Fibroblast of lung (primary cell): Measurements from ENCODE around the gene F13B. TPM values are rescaled to one million over a fixed set of nuclear protein-coding genes. Genes with fewer than 3 reads are reported as not detected.
A peak's percentile ranks its signal among the peaks of the same experiment; 100 is the strongest.
"Not testable (repeated sequence)": the region's sequence is repeated elsewhere in the genome, so short reads cannot be mapped to it uniquely, and the experiment has no call there.

Source experiments
- DNase-seq, 2 donors: peaks; one replicate each; pipeline versions ENCODE4 v3.0.0 to v3.0.0-alpha.2; 2010; ENCODE audit warnings: low read depth in 2 of 2
- H2AFZ ChIP-seq: 2 replicates; pipeline ENCODE4 v1.5.1; 2012; ENCODE audit warnings: low read length, control low read depth, inconsistent platforms
- H3K27ac ChIP-seq: 2 replicates; pipeline ENCODE4 v1.5.1; 2011; ENCODE audit warnings: low read length, control low read depth; ENCODE audit not compliant: insufficient read depth
- H3K27me3 ChIP-seq: 2 replicates; pipeline ENCODE4 v1.5.1; 2011; ENCODE audit warnings: mild to moderate bottlenecking, low read length; ENCODE audit not compliant: control insufficient read depth, insufficient read depth
- H3K36me3 ChIP-seq: 2 replicates; pipeline ENCODE4 v1.5.1; 2011; ENCODE audit warnings: low read length; ENCODE audit not compliant: control insufficient read depth, insufficient read depth
- H3K4me1 ChIP-seq: 2 replicates; pipeline ENCODE4 v1.5.1; 2011; ENCODE audit warnings: low read length; ENCODE audit not compliant: control insufficient read depth, insufficient read depth; ENCODE audit errors: extremely low read depth
- H3K4me2 ChIP-seq: 2 replicates; pipeline ENCODE4 v1.5.1; 2011; ENCODE audit warnings: low read length, control low read depth; ENCODE audit not compliant: insufficient read depth; ENCODE audit errors: extremely low read depth
- H3K4me3 ChIP-seq, 4 experiments: fragments of 200-600 bp in 1 of 4; sonication (generic) in 1 of 4; replicated peaks in 1 of 4; 2 replicates each; pipeline ENCODE4 v1.5.1; 2011 to 2016; ENCODE audit warnings: low read length in 4 of 4, low read depth in 3 of 4, mild to moderate bottlenecking in 3 of 4, control low read depth in 2 of 4, inconsistent platforms in 1 of 4, mixed read lengths in 1 of 4; ENCODE audit not compliant: insufficient read depth in 1 of 4; ENCODE audit errors: control extremely low read depth in 1 of 4
- H3K79me2 ChIP-seq: 2 replicates; pipeline ENCODE4 v1.5.1; 2012; ENCODE audit warnings: mild to moderate bottlenecking, low read length, inconsistent platforms; ENCODE audit not compliant: control insufficient read depth, insufficient read depth
- H3K9ac ChIP-seq: 2 replicates; pipeline ENCODE4 v1.5.1; 2011; ENCODE audit warnings: mild to moderate bottlenecking, low read length, control low read depth; ENCODE audit not compliant: insufficient read depth
- H3K9me3 ChIP-seq: 2 replicates; pipeline ENCODE4 v1.5.1; 2012; ENCODE audit warnings: low read depth, low read length; ENCODE audit not compliant: control insufficient read depth, insufficient read depth
- H4K20me1 ChIP-seq: 2 replicates; pipeline ENCODE4 v1.5.1; 2011; ENCODE audit warnings: low read length; ENCODE audit not compliant: control insufficient read depth, insufficient read depth; ENCODE audit errors: extremely low read depth
- EZH2 ChIP-seq: IDR thresholded peaks from 2 replicates; pipeline ENCODE4 v1.5.1; 2012; ENCODE audit warnings: low read length, control low read depth, mild to moderate bottlenecking; ENCODE audit errors: missing control alignments
- polyA plus RNA-seq, 2 donors: library from polyadenylated mRNA; depleted of rRNA in 1 of 2; stranded (reverse) in 1 of 2; unstranded in 1 of 2; fragments of >200 nt; gene quantifications; 2 replicates each; pipeline ENCODE4 v1.2.1, GENCODE V29; 2011 to 2012; ENCODE audit warnings: missing spikeins in 1 of 2
- total RNA-seq: library from RNA; depleted of rRNA; stranded (reverse); fragments of >200 nt; gene quantifications from 2 replicates; pipeline ENCODE4 v1.2.1, GENCODE V29; 2014
- TF ChIP-seq, protein P1 (sequence below), 2 donors: IDR thresholded peaks in 1 of 2; conservative IDR thresholded peaks in 1 of 2; 1 replicate in 1 of 2; 2 replicates in 1 of 2; pipeline ENCODE4 v1.5.1; 2011 to 2012; ENCODE audit warnings: low read length in 2 of 2, control low read depth in 1 of 2, inconsistent platforms in 1 of 2, low read depth in 1 of 2, mild to moderate bottlenecking in 1 of 2

The F13B gene
- total and polyA plus RNA-seq, 2 donors (not counting 1 experiment from before 2014, with no cell fraction given): not detected

DNA sequence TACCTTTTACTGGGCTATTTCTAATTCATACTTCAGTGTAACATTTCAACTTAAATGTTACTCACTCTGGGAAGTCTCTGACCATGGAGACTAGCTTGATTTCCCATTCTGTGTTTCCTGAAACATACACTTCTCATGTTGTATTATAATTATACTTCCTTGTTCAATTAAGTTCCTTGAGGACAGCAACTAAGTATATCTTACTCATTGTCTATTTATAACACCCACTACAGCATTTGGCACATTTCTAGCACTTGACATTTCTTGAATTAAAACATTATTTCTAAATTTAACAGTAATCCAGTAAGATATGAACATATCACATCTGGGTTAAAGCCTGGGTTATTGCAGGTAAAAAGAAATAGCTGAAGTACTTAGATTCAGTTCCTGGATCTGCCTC lies 32.4 kb upstream of the F13B start:
- Histone ChIP-seq H3K4me1 (no peaks in the 10 kb centered on the region), H3K79me2 (no peaks in the 10 kb centered on the region), H3K9me3 (no peaks in the 10 kb centered on the region), H3K4me3 (no peak overlapping the region), H3K27ac (no peak overlapping the region), H2AFZ (peak overlapping the region; percentile 6), H3K27me3 (no peaks in the 10 kb centered on the region), H3K9ac (no peak overlapping the region), H3K36me3 (no peaks in the 10 kb centered on the region), H3K4me2 (no peak overlapping the region), H4K20me1 (no peaks in the 10 kb centered on the region)
- no peak for DNase-seq
- TF ChIP-seq EZH2: no peak
- TF ChIP-seq, protein P1, sequence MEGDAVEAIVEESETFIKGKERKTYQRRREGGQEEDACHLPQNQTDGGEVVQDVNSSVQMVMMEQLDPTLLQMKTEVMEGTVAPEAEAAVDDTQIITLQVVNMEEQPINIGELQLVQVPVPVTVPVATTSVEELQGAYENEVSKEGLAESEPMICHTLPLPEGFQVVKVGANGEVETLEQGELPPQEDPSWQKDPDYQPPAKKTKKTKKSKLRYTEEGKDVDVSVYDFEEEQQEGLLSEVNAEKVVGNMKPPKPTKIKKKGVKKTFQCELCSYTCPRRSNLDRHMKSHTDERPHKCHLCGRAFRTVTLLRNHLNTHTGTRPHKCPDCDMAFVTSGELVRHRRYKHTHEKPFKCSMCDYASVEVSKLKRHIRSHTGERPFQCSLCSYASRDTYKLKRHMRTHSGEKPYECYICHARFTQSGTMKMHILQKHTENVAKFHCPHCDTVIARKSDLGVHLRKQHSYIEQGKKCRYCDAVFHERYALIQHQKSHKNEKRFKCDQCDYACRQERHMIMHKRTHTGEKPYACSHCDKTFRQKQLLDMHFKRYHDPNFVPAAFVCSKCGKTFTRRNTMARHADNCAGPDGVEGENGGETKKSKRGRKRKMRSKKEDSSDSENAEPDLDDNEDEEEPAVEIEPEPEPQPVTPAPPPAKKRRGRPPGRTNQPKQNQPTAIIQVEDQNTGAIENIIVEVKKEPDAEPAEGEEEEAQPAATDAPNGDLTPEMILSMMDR (conservative IDR thresholded peaks at IDR 0.05 in 1 of 2, IDR thresholded peaks at IDR 0.05 in 1 of 2; ENCODE audit: low read depth in 1 of 2, low read length in 2 of 2): no peak

GRCh38 chr1:197096971-197097370 lies 29.9 kb upstream of the F13B start:
- H3K4me1 ChIP-seq, H3K4me2 ChIP-seq, H3K27ac ChIP-seq, H3K79me2 ChIP-seq, DNase-seq, H3K9ac ChIP-seq, H3K9me3 ChIP-seq, H2AFZ ChIP-seq, H3K27me3 ChIP-seq, H3K36me3 ChIP-seq, H3K4me3 ChIP-seq, H4K20me1 ChIP-seq: not testable (repeated sequence)

DNA sequence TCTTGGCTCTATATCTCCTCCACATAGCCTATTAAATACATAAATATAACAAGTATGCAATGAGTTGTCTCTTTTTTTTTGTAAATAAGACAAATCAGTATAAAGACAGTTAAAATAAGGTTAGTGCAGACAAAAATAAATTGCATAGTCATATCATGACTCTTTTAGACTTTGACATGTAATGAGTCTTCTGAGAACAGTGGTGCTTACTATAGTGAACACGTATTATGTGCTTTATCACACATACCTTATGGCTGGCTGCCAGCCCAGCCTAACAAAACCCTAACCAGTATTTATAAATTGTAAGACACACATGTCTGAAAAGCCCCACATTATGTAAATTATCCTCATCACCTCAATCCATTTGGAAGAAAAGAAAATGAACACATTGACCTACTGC lies 29.1 kb upstream of the F13B start:
- no peak overlapping the region for H3K9ac ChIP-seq
- H3K4me2 ChIP-seq: no peak overlapping the region
- no peak for DNase-seq
- H3K36me3 ChIP-seq: no peaks in the 10 kb centered on the region
- no peak overlapping the region for H3K4me3 ChIP-seq
- no peaks in the 10 kb centered on the region for H3K79me2 ChIP-seq
- no peak overlapping the region for H3K27ac ChIP-seq
- H4K20me1 ChIP-seq: no peaks in the 10 kb centered on the region
- no peaks in the 10 kb centered on the region for H3K9me3 ChIP-seq
- no peaks in the 10 kb centered on the region for H3K4me1 ChIP-seq
- no peak for TF ChIP-seq EZH2
- TF ChIP-seq, protein P1 (conservative IDR thresholded peaks at IDR 0.05 in 1 of 2, IDR thresholded peaks at IDR 0.05 in 1 of 2; ENCODE audit: low read depth in 1 of 2, low read length in 2 of 2): no peak
- no peak overlapping the region for H2AFZ ChIP-seq
- H3K27me3 ChIP-seq: no peaks in the 10 kb centered on the region
